ENCODE measurements around the gene CTCF. TPM values are rescaled to one million over a fixed set of nuclear protein-coding genes. Genes with fewer than 3 reads are reported as not detected.
A peak's percentile ranks its signal among the peaks of the same experiment; 100 is the strongest.

Gene CTCF
- total and polyA plus RNA-seq, 2 donors (not counting 3 experiments of a cell fraction or from before 2014, with no cell fraction given): 20.7 to 40.0 TPM

GRCh38 chr16:67648088-67648763 lies 85.9 kb downstream of the CTCF start:
- H3K27ac ChIP-seq (ENCODE audit: insufficient read depth, low read depth, low read length): no peak overlapping the region
- H3K9me1 ChIP-seq (replicated peaks; ENCODE audit: control insufficient read depth, extremely low read depth, insufficient read depth, low read length): no peaks in the 10 kb centered on the region
- ChIA-PET CTCF (interaction anchor here (1.0 to 7.7 kb wide), 9 partner anchors 8 to 126 kb away, joined by 3 to 166 read pairs (median 4); partner anchors contain the start of genes ACD and CTCF), POLR2A (no interaction called here)
- peaks cover 36 to 38% of the 10 kb centered on the region in 2 experiments for H3K27me3 ChIP-seq (ENCODE audit: control insufficient read depth in 2 of 2, insufficient read depth in 2 of 2, low read length in 2 of 2)
- H3K9me3 ChIP-seq (replicated peaks; ENCODE audit: control insufficient read depth, insufficient read depth, low read length): no peaks in the 10 kb centered on the region
- no peak overlapping the region for H2AFZ ChIP-seq (ENCODE audit: low read depth, low read length)
- intact Hi-C loops (cut with micrococcal nuclease) (no loop called here), dilution Hi-C loops (cut with MboI; ENCODE audit: extremely low pct_ligation_motif_present, low sequenced_read_pairs) (no loop called here)
- DNase-seq (ENCODE audit: low read depth, low spot score) (no peak), FAIRE-seq (no peak)
- no peak overlapping the region for H3K4me2 ChIP-seq (ENCODE audit: insufficient read depth, low read length)
- no peak overlapping the region for H3K4me3 ChIP-seq (replicated peaks in 1 of 3; ENCODE audit: insufficient read depth in 1 of 3, low read depth in 1 of 3, low read length in 3 of 3)
- H3K4me1 ChIP-seq (ENCODE audit: control insufficient read depth, extremely low read depth, insufficient read depth, low read length): peaks cover 2% of the 10 kb centered on the region
- TF ChIP-seq GATA2 (IDR thresholded peaks at IDR 0.05; ENCODE audit: insufficient read depth, insufficient read length, low read depth, low read length): no peak
- peak; percentile 86 for TF ChIP-seq EZH2 (IDR thresholded peaks at IDR 0.05; ENCODE audit: borderline replicate concordance, low read depth, low read length, severe bottlenecking)
- no peak for TF ChIP-seq JUN (IDR thresholded peaks at IDR 0.05; ENCODE audit: borderline replicate concordance, insufficient read depth, insufficient read length, low read depth)
- no peak for TF ChIP-seq FOS (IDR thresholded peaks at IDR 0.05; ENCODE audit: borderline replicate concordance, insufficient read depth, low read length)
- TF ChIP-seq MAX (IDR thresholded peaks at IDR 0.05; ENCODE audit: insufficient read depth, insufficient read length): no peak
- no TSS peak for BruUV-seq (replicated peaks)
- H3K36me3 ChIP-seq (ENCODE audit: control insufficient read depth in 2 of 2, extremely low read depth in 1 of 2, insufficient read depth in 2 of 2, low read length in 2 of 2): no peaks in the 10 kb centered on the region
- no peak overlapping the region for H3K9ac ChIP-seq (replicated peaks; ENCODE audit: extremely low read depth, insufficient read depth, low read length)
- no peaks in the 10 kb centered on the region for H3K79me2 ChIP-seq (ENCODE audit: control insufficient read depth, insufficient read depth, low read length)
- H4K20me1 ChIP-seq (replicated peaks; ENCODE audit: control insufficient read depth, extremely low read depth, insufficient read depth, low read length): no peaks in the 10 kb centered on the region

DNA sequence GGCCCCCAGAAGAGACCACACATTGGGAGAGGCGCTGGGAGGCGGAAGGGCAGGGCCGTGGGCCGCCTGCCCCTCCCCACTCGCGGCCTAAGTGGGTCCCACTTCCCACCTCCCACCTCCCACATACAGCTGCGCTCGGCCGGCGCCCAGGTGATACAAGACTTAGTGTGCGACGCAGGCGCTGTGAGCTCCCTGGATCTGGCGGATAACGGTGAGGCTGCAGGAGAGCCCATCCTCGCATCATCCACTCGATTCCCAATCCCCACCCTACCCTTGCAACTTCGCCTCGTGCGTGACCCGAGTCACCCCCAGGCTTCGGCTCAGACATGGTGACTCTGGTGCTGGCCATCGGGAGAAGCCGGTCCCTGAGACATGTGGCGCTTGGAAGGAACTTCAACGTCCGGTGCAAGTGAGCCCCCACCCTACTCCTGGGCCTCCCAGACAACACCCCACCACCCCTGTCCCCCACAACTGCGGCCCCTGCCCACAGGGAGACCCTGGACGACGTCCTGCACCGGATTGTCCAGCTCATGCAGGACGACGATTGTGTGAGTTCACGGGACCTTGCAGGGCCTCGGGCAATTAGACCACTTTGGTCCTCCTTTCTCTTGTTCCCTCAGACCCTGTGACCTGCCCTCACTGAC lies 86.6 kb downstream of the CTCF start:
- peak; percentile 29 for TF ChIP-seq EZH2 (IDR thresholded peaks at IDR 0.05; ENCODE audit: borderline replicate concordance, low read depth, low read length, severe bottlenecking)
- TF ChIP-seq, protein P1, sequence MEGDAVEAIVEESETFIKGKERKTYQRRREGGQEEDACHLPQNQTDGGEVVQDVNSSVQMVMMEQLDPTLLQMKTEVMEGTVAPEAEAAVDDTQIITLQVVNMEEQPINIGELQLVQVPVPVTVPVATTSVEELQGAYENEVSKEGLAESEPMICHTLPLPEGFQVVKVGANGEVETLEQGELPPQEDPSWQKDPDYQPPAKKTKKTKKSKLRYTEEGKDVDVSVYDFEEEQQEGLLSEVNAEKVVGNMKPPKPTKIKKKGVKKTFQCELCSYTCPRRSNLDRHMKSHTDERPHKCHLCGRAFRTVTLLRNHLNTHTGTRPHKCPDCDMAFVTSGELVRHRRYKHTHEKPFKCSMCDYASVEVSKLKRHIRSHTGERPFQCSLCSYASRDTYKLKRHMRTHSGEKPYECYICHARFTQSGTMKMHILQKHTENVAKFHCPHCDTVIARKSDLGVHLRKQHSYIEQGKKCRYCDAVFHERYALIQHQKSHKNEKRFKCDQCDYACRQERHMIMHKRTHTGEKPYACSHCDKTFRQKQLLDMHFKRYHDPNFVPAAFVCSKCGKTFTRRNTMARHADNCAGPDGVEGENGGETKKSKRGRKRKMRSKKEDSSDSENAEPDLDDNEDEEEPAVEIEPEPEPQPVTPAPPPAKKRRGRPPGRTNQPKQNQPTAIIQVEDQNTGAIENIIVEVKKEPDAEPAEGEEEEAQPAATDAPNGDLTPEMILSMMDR (IDR thresholded peaks at IDR 0.05; ENCODE audit: extremely low read depth in 1 of 2, insufficient read depth in 1 of 2, low read depth in 1 of 2, low read length in 2 of 2): no peak
- Histone ChIP-seq H3K36me3 (ENCODE audit: control insufficient read depth in 2 of 2, extremely low read depth in 1 of 2, insufficient read depth in 2 of 2, low read length in 2 of 2) (no peaks in the 10 kb centered on the region), H3K9ac (replicated peaks; ENCODE audit: extremely low read depth, insufficient read depth, low read length) (no peak overlapping the region), H2AFZ (ENCODE audit: low read depth, low read length) (no peak overlapping the region), H3K27ac (ENCODE audit: insufficient read depth, low read depth, low read length) (no peak overlapping the region), H3K4me2 (ENCODE audit: insufficient read depth, low read length) (no peak overlapping the region), H3K9me3 (replicated peaks; ENCODE audit: control insufficient read depth, insufficient read depth, low read length) (no peaks in the 10 kb centered on the region), H3K4me3 (replicated peaks in 1 of 3; ENCODE audit: insufficient read depth in 1 of 3, low read depth in 1 of 3, low read length in 3 of 3) (no peak overlapping the region), H3K79me2 (ENCODE audit: control insufficient read depth, insufficient read depth, low read length) (no peaks in the 10 kb centered on the region), H4K20me1 (replicated peaks; ENCODE audit: control insufficient read depth, extremely low read depth, insufficient read depth, low read length) (no peaks in the 10 kb centered on the region), H3K9me1 (replicated peaks; ENCODE audit: control insufficient read depth, extremely low read depth, insufficient read depth, low read length) (no peaks in the 10 kb centered on the region), H3K4me1 (ENCODE audit: control insufficient read depth, extremely low read depth, insufficient read depth, low read length) (peaks cover 5% of the 10 kb centered on the region), H3K27me3 (ENCODE audit: control insufficient read depth in 2 of 2, insufficient read depth in 2 of 2, low read length in 2 of 2) (peaks cover 36 to 43% of the 10 kb centered on the region in 2 experiments)
- no peak for FAIRE-seq
- intact Hi-C loops (cut with micrococcal nuclease): no loop called here
- dilution Hi-C loops (cut with MboI; ENCODE audit: extremely low pct_ligation_motif_present, low sequenced_read_pairs): no loop called here
- ChIA-PET CTCF (interaction anchor here (0.7 to 7.7 kb wide), 7 partner anchors 9 to 127 kb away, joined by 3 to 141 read pairs (median 4); partner anchors contain the start of gene ACD), POLR2A (no interaction called here)
- BruUV-seq (replicated peaks): no TSS peak
- DNase-seq (ENCODE audit: low read depth, low spot score): no peak

All from endothelial cell of umbilical vein (primary cell).